H1 (cell line): ENCODE measurements around the gene CPA3. TPM values are rescaled to one million over a fixed set of nuclear protein-coding genes. Genes with fewer than 3 reads are reported as not detected.

Experiments used
- CTCF ChIA-PET: fragments of 300-600 bp; sonication (Branson Sonifier 250); formaldehyde crosslinking; loops from one replicate; lab custom pipeline; 2021; ENCODE audit not compliant: partially characterized antibody; lab: Charles Lee
- POLR2A ChIA-PET: fragments of 300-600 bp; sonication (Branson Sonifier 250); formaldehyde crosslinking; loops from one replicate; lab custom pipeline; 2021; ENCODE audit warnings: inconsistent platforms; ENCODE audit not compliant: partially characterized antibody; lab: Charles Lee
- DNase-seq, 2 experiments: peaks; one replicate each; pipeline versions ENCODE4 v3.0.0 to v3.0.0-alpha.2; 2010 to 2022; ENCODE audit warnings: low spot score in 2 of 2, low read depth in 1 of 2, mixed read lengths in 1 of 2
- FAIRE-seq: peaks from 2 replicates; lab custom pipeline; 2011; peaks lifted over from hg19 to GRCh38; lab: Jason Lieb, UNC
- H2AFZ ChIP-seq: 2 replicates; pipeline ENCODE4 v1.8.1; 2012; ENCODE audit warnings: low read length, inconsistent platforms
- H2AK5ac ChIP-seq: 2 replicates; pipeline ENCODE4 v1.6.1; 2013; ENCODE audit warnings: low read depth, low read length
- H2BK120ac ChIP-seq: replicated peaks from 2 replicates; pipeline ENCODE3; 2013; ENCODE audit warnings: low read depth, low read length, inconsistent platforms
- H2BK12ac ChIP-seq: 2 replicates; pipeline ENCODE4 v1.6.1; 2013; ENCODE audit warnings: low read depth, low read length
- H2BK15ac ChIP-seq: 2 replicates; pipeline ENCODE4 v1.6.1; 2013; ENCODE audit warnings: low read length
- H2BK20ac ChIP-seq: 2 replicates; pipeline ENCODE4 v1.6.1; 2013; ENCODE audit warnings: low read length
- H2BK5ac ChIP-seq: 2 replicates; pipeline ENCODE4 v1.6.1; 2013; ENCODE audit warnings: low read depth, low read length
- H3K14ac ChIP-seq: 2 replicates; pipeline ENCODE4 v1.6.1; 2013; ENCODE audit warnings: inconsistent platforms; ENCODE audit not compliant: insufficient read length
- H3K18ac ChIP-seq: 2 replicates; pipeline ENCODE4 v1.6.1; 2013; ENCODE audit warnings: low read length; ENCODE audit errors: extremely low read depth
- H3K23ac ChIP-seq: 2 replicates; pipeline ENCODE4 v1.6.1; 2013; ENCODE audit warnings: inconsistent platforms; ENCODE audit not compliant: insufficient read length
- H3K23me2 ChIP-seq: 2 replicates; pipeline ENCODE4 v1.6.1; 2013; ENCODE audit warnings: low read depth, low read length
- H3K27ac ChIP-seq: 2 replicates; pipeline ENCODE4 v1.6.1; 2011; ENCODE audit warnings: low read depth, low read length, inconsistent platforms
- H3K27me3 ChIP-seq, 4 experiments: replicated peaks in 1 of 4; 1 replicate in 1 of 4; 2 replicates in 3 of 4; pipeline versions ENCODE4 v1.6.1 to v1.8.1; 2011 to 2013; ENCODE audit warnings: low read length in 3 of 4, mild to moderate bottlenecking in 3 of 4, inconsistent platforms in 2 of 4, mixed read lengths in 2 of 4, moderate library complexity in 1 of 4; ENCODE audit not compliant: control insufficient read depth in 3 of 4, insufficient read depth in 3 of 4; ENCODE audit errors: extremely low read depth in 1 of 4
- H3K36me3 ChIP-seq, 4 experiments: 2 replicates each; pipeline versions ENCODE4 v1.6.1 to v1.8.1; 2011 to 2013; ENCODE audit warnings: mild to moderate bottlenecking in 4 of 4, low read length in 3 of 4, moderate library complexity in 2 of 4, control low read depth in 1 of 4, inconsistent platforms in 1 of 4; ENCODE audit not compliant: insufficient read depth in 4 of 4, control insufficient read depth in 2 of 4
- H3K4ac ChIP-seq: replicated peaks from 2 replicates; pipeline ENCODE3; 2013; ENCODE audit warnings: low read length, low read depth, mixed read lengths, inconsistent platforms; ENCODE audit not compliant: insufficient read length
- H3K4me1 ChIP-seq, 4 experiments: replicated peaks in 1 of 4; 1 replicate in 1 of 4; 2 replicates in 3 of 4; pipeline versions ENCODE4 v1.6.1 to v1.8.1; 2011 to 2013; ENCODE audit warnings: low read length in 3 of 4, inconsistent platforms in 2 of 4, mixed read lengths in 1 of 4; ENCODE audit not compliant: insufficient read depth in 4 of 4, control insufficient read depth in 3 of 4
- H3K4me2 ChIP-seq, 2 experiments: 2 replicates each; pipeline versions ENCODE4 v1.6.1 to v1.8.1; 2011 to 2013; ENCODE audit warnings: low read depth in 2 of 2, low read length in 2 of 2, control low read depth in 1 of 2, inconsistent platforms in 1 of 2, mild to moderate bottlenecking in 1 of 2; ENCODE audit not compliant: insufficient read depth in 1 of 2
- H3K4me3 ChIP-seq, 4 experiments: fragments of 200-600, 300-600 bp in 1 of 4; sonication (generic), shearing (Covaris generic), sonication (Bioruptor Twin) in 1 of 4; 2 replicates each; pipeline versions ENCODE4 v1.5.1 to v1.8.1; 2011 to 2016; ENCODE audit warnings: low read length in 4 of 4, low read depth in 3 of 4, control low read depth in 2 of 4, inconsistent platforms in 2 of 4, mild to moderate bottlenecking in 2 of 4, mixed read lengths in 1 of 4, moderate library complexity in 1 of 4; ENCODE audit not compliant: insufficient read depth in 2 of 4; ENCODE audit errors: extremely low read depth in 1 of 4
- H3K56ac ChIP-seq: replicated peaks from 2 replicates; pipeline ENCODE3; 2013; ENCODE audit warnings: low read depth, mild to moderate bottlenecking, mixed read lengths, low read length, inconsistent platforms; ENCODE audit not compliant: insufficient read length
- H3K79me1 ChIP-seq: 2 replicates; pipeline ENCODE4 v1.6.1; 2013; ENCODE audit warnings: low read depth, low read length, control low read depth
- H3K79me2 ChIP-seq, 2 experiments: 2 replicates each; pipeline versions ENCODE4 v1.6.1 to v1.8.1; 2012 to 2013; ENCODE audit warnings: low read length in 2 of 2, mild to moderate bottlenecking in 2 of 2, inconsistent platforms in 1 of 2; ENCODE audit not compliant: insufficient read depth in 2 of 2, control insufficient read depth in 1 of 2
- H3K9ac ChIP-seq, 4 experiments: replicated peaks in 1 of 4; 1 replicate in 1 of 4; 2 replicates in 3 of 4; pipeline versions ENCODE4 v1.6.1 to v1.8.1; 2011 to 2013; ENCODE audit warnings: low read depth in 3 of 4, low read length in 3 of 4, control low read depth in 2 of 4, mild to moderate bottlenecking in 2 of 4, moderate library complexity in 2 of 4, inconsistent platforms in 1 of 4; ENCODE audit errors: extremely low read depth in 1 of 4
- H3K9me3 ChIP-seq, 2 experiments: 2 replicates each; pipeline versions ENCODE4 v1.6.1 to v1.8.1; 2012 to 2013; ENCODE audit warnings: mild to moderate bottlenecking in 2 of 2, moderate library complexity in 2 of 2, control low read depth in 1 of 2, inconsistent platforms in 1 of 2, low read depth in 1 of 2, low read length in 1 of 2, mixed read lengths in 1 of 2; ENCODE audit not compliant: insufficient read depth in 2 of 2
- H4K20me1 ChIP-seq, 2 experiments: replicated peaks in 1 of 2; 2 replicates each; pipeline versions ENCODE3 to v1.8.1; 2011 to 2013; ENCODE audit warnings: inconsistent platforms in 2 of 2, low read length in 2 of 2, mild to moderate bottlenecking in 1 of 2; ENCODE audit not compliant: insufficient read depth in 2 of 2, control insufficient read depth in 1 of 2
- H4K5ac ChIP-seq: 2 replicates; pipeline ENCODE4 v1.6.1; 2013; ENCODE audit warnings: low read length, low read depth, mixed read lengths, inconsistent platforms; ENCODE audit not compliant: insufficient read length
- H4K8ac ChIP-seq: 2 replicates; pipeline ENCODE4 v1.8.0; 2013; ENCODE audit warnings: mild to moderate bottlenecking, moderate library complexity, low read length, inconsistent platforms; ENCODE audit not compliant: insufficient read depth; ENCODE audit errors: extremely low read depth
- H4K91ac ChIP-seq: replicated peaks from 2 replicates; pipeline ENCODE3; 2013; ENCODE audit warnings: low read length, mixed read lengths, inconsistent platforms; ENCODE audit not compliant: insufficient read length
- ATF3 ChIP-seq: IDR thresholded peaks from 2 replicates; pipeline ENCODE4 v1.6.1; 2011; ENCODE audit warnings: low read depth, mild to moderate bottlenecking, low read length; ENCODE audit not compliant: insufficient read depth
- BACH1 ChIP-seq: IDR thresholded peaks from 2 replicates; pipeline ENCODE4 v1.6.1; 2012; ENCODE audit warnings: low read length, improper control_type of control experiment
- CBX5 ChIP-seq: fragments of 300-800, 300-1000 bp; sonication (generic); IDR thresholded peaks from 2 replicates; pipeline ENCODE4 v1.7.1; 2016; ENCODE audit warnings: antibody characterized with exemption, low read length, low read depth
- CEBPB ChIP-seq: IDR thresholded peaks from 2 replicates; pipeline ENCODE4 v1.6.1; 2012; ENCODE audit warnings: low read depth, low read length
- HDAC6 ChIP-seq: IDR thresholded peaks from one replicate; pipeline ENCODE4 v1.7.1; 2012; ENCODE audit warnings: low read depth, mild to moderate bottlenecking, inconsistent platforms, low read length, moderate library complexity
- RBBP5 ChIP-seq: IDR thresholded peaks from 2 replicates; pipeline ENCODE4 v1.7.1; 2012; ENCODE audit warnings: low read depth, mild to moderate bottlenecking, inconsistent platforms, low read length, moderate library complexity, borderline replicate concordance
- SIX5 ChIP-seq: IDR thresholded peaks from 2 replicates; pipeline ENCODE4 v1.6.1; 2011; ENCODE audit warnings: mild to moderate bottlenecking, low read depth, low read length
- SUZ12 ChIP-seq: fragments of 200-600 bp; sonication (generic); IDR thresholded peaks from 2 replicates; pipeline ENCODE4 v1.6.1; 2012; ENCODE audit warnings: mild to moderate bottlenecking, inconsistent platforms, low read length, moderate library complexity, mixed read lengths
- TBP ChIP-seq: IDR thresholded peaks from 2 replicates; pipeline ENCODE4 v1.6.1; 2011; ENCODE audit warnings: low read depth, low read length, improper control_type of control experiment
- USF2 ChIP-seq: IDR thresholded peaks from 2 replicates; pipeline ENCODE4 v1.6.1; 2011; ENCODE audit warnings: low read length, improper control_type of control experiment
- WGBS, 2 experiments: shearing (Covaris generic) in 1 of 2; methylation state at CpG; one replicate each; pipeline versions ENCODE4 v1.1.6 to v1.1.7; 2013 to 2015; ENCODE audit warnings: low lambda C conversion rate in 2 of 2, mixed read lengths in 2 of 2, inconsistent platforms in 1 of 2, low coverage in 1 of 2, missing lambda C conversion rate in 1 of 2; ENCODE audit not compliant: insufficient replicate concordance in 2 of 2, insufficient coverage in 1 of 2, insufficient read length in 1 of 2; ENCODE audit errors: extremely low coverage in 1 of 2, missing lambda C conversion rate in 1 of 2; 5-methylcytosine and 5-hydroxymethylcytosine counted together
- polyA plus RNA-seq, 7 experiments: library from polyadenylated mRNA; depleted of rRNA in 3 of 7; stranded (reverse) in 5 of 7; unstranded in 2 of 7; fragments of >200 nt in 5 of 7; fragments of 200-250 nt in 2 of 7; gene quantifications; 1 replicate in 5 of 7; 2 replicates in 1 of 7; 4 replicates in 1 of 7; pipeline versions ENCODE4 v1.2.1 to v1.2.3, GENCODE V29; 2011 to 2013; ENCODE audit warnings: missing spikeins in 2 of 7, mixed read lengths in 2 of 7
- total RNA-seq: library from RNA; stranded (reverse); fragmentation: NEBNext Ultra II Directional; extraction: Animal tissue kit (Norgen Biotek cat#: 25700); gene quantifications from 2 replicates; pipeline ENCODE4 v1.2.1, GENCODE V29; 2021

CPA3 gene
- total and polyA plus RNA-seq, 2 of the 8 experiments (the other 6 are each of a cell fraction or from before 2014, with no cell fraction given) = not detected

GRCh38 chr3:148857316-148857715 lies 7.8 kb upstream of the CPA3 start:
- H3K27me3 ChIP-seq = no peaks in the 10 kb centered on the region
- 87% methylated on average over 4 of the region's 4 CpGs; no CpG with 5 or more reads in 1 of the 2 experiments for WGBS, 2 experiments

More at GRCh38 chr3:148857316-148857715, 7.8 kb upstream of the CPA3 start:
- no peak overlapping the region for H3K4ac ChIP-seq
- H2BK12ac ChIP-seq = no peak overlapping the region
- TF ChIP-seq CBX5 (no peak), ATF3 (no peak), BACH1 (no peak), HDAC6 (no peak), SUZ12 (no peak), CEBPB (no peak), RBBP5 (no peak), SIX5 (no peak), TBP (no peak), USF2 (no peak)
- H4K20me1 ChIP-seq = no peaks in the 10 kb centered on the region
- no peak overlapping the region for H2AK5ac ChIP-seq
- no peak overlapping the region for H3K4me2 ChIP-seq
- no peak overlapping the region for H3K9ac ChIP-seq
- H2AFZ ChIP-seq = no peak overlapping the region
- H3K23me2 ChIP-seq = no peaks in the 10 kb centered on the region
- no peak overlapping the region for H2BK5ac ChIP-seq
- H3K23ac ChIP-seq = no peak overlapping the region
- H4K5ac ChIP-seq = no peak overlapping the region
- no peak overlapping the region for H3K4me3 ChIP-seq
- H4K91ac ChIP-seq = no peak overlapping the region
- ChIA-PET POLR2A (no interaction called here), CTCF (interaction anchor here (0.5 to 12.1 kb wide), 5 partner anchors 10 to 89 kb away, joined by 3 to 189 read pairs (median 3); no protein-coding TSS in a partner anchor)
- no peak overlapping the region for H2BK120ac ChIP-seq
- H2BK15ac ChIP-seq = no peak overlapping the region
- no peak overlapping the region for H3K14ac ChIP-seq
- no peak overlapping the region for H2BK20ac ChIP-seq
- no peak overlapping the region for H3K56ac ChIP-seq
- no peak for DNase-seq
- no peaks in the 10 kb centered on the region for H3K4me1 ChIP-seq
- H4K8ac ChIP-seq = no peak overlapping the region
- no peak for FAIRE-seq
- no peaks in the 10 kb centered on the region for H3K9me3 ChIP-seq
- H3K79me1 ChIP-seq = no peaks in the 10 kb centered on the region
- no peak overlapping the region for H3K27ac ChIP-seq
- H3K36me3 ChIP-seq = no peaks in the 10 kb centered on the region
- no peak overlapping the region for H3K18ac ChIP-seq
- H3K79me2 ChIP-seq = no peaks in the 10 kb centered on the region
